ENCODE data around the gene LCK.

Gene LCK

DNA sequence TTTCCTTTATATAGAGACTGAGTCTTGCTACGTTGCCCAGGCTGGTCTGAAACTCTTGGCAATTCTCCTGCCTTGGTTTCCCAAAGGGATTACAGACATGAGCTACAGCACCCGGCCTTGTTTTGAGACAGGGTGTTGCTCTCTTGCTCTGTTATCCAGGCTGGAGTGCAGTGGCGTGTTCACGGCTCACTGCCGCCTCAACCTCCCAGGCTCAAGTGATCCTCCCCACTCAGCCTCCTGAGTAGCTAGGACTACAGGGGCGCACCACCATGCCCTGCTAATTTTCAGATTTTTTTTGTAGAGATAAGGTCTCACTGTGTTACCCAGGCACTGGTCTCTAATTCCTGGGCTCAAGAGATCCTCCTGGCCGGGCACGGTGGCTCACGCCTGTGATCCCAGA is 14.8 kb downstream of the LCK start:
- H3K4me3 ChIP-seq (replicated peaks; ENCODE audit: low read depth, low read length) = no peak overlapping the region
- TF ChIP-seq, protein P1, sequence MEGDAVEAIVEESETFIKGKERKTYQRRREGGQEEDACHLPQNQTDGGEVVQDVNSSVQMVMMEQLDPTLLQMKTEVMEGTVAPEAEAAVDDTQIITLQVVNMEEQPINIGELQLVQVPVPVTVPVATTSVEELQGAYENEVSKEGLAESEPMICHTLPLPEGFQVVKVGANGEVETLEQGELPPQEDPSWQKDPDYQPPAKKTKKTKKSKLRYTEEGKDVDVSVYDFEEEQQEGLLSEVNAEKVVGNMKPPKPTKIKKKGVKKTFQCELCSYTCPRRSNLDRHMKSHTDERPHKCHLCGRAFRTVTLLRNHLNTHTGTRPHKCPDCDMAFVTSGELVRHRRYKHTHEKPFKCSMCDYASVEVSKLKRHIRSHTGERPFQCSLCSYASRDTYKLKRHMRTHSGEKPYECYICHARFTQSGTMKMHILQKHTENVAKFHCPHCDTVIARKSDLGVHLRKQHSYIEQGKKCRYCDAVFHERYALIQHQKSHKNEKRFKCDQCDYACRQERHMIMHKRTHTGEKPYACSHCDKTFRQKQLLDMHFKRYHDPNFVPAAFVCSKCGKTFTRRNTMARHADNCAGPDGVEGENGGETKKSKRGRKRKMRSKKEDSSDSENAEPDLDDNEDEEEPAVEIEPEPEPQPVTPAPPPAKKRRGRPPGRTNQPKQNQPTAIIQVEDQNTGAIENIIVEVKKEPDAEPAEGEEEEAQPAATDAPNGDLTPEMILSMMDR (IDR thresholded peaks at IDR 0.05; ENCODE audit: insufficient read depth, low read length, poor library complexity, severe bottlenecking) = no peak

DNA sequence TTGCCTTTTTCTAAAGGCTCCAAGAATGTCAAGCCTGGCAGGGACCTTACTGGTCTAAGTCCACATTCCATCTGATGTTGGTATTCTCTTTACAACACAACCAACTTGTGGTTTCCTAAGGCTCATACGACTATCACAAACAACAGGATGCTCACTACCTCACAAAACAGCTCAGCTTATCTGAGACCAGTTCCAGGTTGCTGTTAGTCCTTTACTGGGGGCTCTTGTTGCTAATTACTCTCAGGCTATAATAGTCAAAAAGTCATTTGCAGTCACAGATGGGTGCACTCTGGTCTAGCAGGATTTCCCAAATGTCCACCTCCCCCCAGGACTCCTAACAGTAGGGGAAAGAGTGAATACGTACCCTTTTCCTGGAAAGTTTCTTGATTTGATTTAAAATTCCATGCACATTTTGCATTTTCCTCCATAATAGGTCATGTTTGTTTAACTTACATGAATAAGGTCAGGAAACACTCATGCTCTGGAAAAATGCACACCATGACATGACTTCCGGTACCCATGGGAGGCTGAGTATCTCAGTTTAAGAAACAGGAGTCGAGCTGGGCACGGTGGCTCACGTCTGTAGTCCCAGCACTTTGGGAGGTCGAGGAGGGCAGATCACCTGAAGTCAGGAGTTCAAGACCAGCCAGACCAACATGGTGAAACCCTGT is 16.0 kb downstream of the LCK start:
- DNase-seq (ENCODE audit: extremely low read depth, insufficient read length) = no peak
- H3K4me3 ChIP-seq (replicated peaks; ENCODE audit: low read depth, low read length) = no peak overlapping the region

More for the DNA sequence above, 14.8 kb downstream of the LCK start:
- H3K36me3 ChIP-seq (ENCODE audit: control insufficient read depth, insufficient read depth, low read length) = no peaks in the 10 kb centered on the region
- no peak for DNase-seq (ENCODE audit: extremely low read depth, insufficient read length)
- no peaks in the 10 kb centered on the region for H3K27me3 ChIP-seq (replicated peaks; ENCODE audit: control insufficient read depth, insufficient read depth, low read length)

DNA sequence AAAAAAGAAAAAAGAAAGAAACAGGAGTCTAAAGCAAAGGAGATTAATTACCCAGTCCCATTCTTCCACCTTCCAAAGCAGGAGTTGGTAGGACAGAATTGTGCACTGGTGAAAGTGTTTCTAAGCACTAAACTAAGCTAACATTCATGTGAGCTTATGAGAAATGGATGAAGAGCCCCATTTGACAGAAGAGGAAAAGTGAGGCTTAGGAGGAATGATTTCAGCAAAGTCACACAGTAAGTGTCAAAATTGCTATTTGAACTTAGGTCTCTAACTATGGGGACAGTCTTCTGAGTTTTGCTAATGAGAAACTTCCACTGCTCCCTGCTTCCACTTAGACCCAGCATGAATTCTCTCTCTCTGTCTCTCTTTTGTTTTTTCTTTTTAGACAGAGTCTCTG is 18.7 kb downstream of the LCK start:
- DNase-seq (ENCODE audit: extremely low read depth, insufficient read length) = no peak
- Histone ChIP-seq H3K4me3 (replicated peaks; ENCODE audit: low read depth, low read length) (no peak overlapping the region), H3K27me3 (replicated peaks; ENCODE audit: control insufficient read depth, insufficient read depth, low read length) (no peaks in the 10 kb centered on the region), H3K36me3 (ENCODE audit: control insufficient read depth, insufficient read depth, low read length) (peaks cover 5% of the 10 kb centered on the region)
- TF ChIP-seq, protein P1 (IDR thresholded peaks at IDR 0.05; ENCODE audit: insufficient read depth, low read length, poor library complexity, severe bottlenecking) = no peak

More for the DNA sequence above, 16.0 kb downstream of the LCK start:
- H3K27me3 ChIP-seq (replicated peaks; ENCODE audit: control insufficient read depth, insufficient read depth, low read length) = no peaks in the 10 kb centered on the region
- TF ChIP-seq, protein P1 (IDR thresholded peaks at IDR 0.05; ENCODE audit: insufficient read depth, low read length, poor library complexity, severe bottlenecking) = no peak
- H3K36me3 ChIP-seq (ENCODE audit: control insufficient read depth, insufficient read depth, low read length) = no peaks in the 10 kb centered on the region

DNA sequence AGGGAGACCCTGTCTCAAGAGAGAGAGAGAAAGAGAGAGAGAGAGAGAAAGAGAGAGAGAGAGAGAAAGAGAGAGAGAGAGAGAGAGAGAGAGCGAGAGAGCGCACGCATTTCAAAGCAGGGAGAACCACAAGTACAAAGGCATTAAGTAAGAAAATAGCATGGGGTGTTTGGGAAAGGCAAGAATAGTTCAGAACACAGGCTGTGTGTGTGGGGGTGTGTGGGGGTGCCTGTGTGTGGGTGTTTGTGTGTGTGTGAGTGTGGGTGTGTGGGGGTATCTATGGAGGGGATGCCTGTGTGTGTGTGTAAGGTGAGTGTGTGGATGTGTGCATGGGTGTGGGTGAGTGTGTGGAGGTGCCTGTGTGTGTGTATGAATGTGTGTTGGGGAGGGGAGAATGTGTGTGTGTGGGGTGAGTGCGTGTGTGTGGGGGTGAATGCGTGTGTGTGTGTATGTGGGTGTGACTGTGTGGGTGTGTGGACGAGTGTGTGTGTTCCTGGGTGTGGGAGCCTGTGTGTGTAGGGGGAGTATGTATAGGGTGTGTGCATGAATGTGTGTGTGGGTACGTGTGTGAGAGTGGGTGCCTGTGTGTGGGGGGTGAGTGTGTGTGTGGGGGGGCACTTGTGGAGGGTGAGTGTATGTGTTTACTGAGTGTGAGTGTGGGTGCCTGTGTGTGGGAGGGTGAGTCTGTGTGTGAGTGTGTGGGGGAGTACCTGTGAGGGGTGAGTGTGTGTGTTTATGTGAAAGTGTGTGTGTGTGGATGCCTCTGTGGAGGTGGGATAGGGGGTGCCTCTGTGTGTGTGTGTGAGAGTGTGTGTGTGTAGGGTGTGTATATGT is 21.7 kb downstream of the LCK start:
- Histone ChIP-seq H3K27me3 (replicated peaks; ENCODE audit: control insufficient read depth, insufficient read depth, low read length) (no peaks in the 10 kb centered on the region), H3K36me3 (ENCODE audit: control insufficient read depth, insufficient read depth, low read length) (peaks cover 8% of the 10 kb centered on the region), H3K4me3 (replicated peaks; ENCODE audit: low read depth, low read length) (no peak overlapping the region)
- TF ChIP-seq, protein P1 (IDR thresholded peaks at IDR 0.05; ENCODE audit: insufficient read depth, low read length, poor library complexity, severe bottlenecking) = no peak
- no peak for DNase-seq (ENCODE audit: extremely low read depth, insufficient read length)

DNA sequence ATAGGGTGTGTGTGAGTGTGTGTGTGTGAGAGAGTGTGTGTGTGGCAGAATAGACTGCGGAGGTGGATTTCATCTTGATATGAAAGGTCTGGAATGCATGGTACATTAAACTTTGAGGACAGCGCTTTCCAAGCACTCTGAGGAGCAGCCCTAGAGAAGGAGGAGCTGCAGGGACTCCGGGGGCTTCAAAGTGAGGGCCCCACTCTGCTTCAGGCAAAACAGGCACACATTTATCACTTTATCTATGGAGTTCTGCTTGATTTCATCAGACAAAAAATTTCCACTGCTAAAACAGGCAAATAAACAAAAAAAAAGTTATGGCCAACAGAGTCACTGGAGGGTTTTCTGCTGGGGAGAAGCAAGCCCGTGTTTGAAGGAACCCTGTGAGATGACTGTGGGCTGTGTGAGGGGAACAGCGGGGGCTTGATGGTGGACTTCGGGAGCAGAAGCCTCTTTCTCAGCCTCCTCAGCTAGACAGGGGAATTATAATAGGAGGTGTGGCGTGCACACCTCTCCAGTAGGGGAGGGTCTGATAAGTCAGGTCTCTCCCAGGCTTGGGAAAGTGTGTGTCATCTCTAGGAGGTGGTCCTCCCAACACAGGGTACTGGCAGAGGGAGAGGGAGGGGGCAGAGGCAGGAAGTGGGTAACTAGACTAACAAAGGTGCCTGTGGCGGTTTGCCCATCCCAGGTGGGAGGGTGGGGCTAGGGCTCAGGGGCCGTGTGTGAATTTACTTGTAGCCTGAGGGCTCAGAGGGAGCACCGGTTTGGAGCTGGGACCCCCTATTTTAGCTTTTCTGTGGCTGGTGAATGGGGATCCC is 22.5 kb downstream of the LCK start:
- Histone ChIP-seq H3K4me3 (replicated peaks; ENCODE audit: low read depth, low read length) (no peak overlapping the region), H3K36me3 (ENCODE audit: control insufficient read depth, insufficient read depth, low read length) (peaks cover 8% of the 10 kb centered on the region), H3K27me3 (replicated peaks; ENCODE audit: control insufficient read depth, insufficient read depth, low read length) (no peaks in the 10 kb centered on the region)
- TF ChIP-seq, protein P1 (IDR thresholded peaks at IDR 0.05; ENCODE audit: insufficient read depth, low read length, poor library complexity, severe bottlenecking) = no peak
- no peak for DNase-seq (ENCODE audit: extremely low read depth, insufficient read length)

All from GM06990 (cell line).